H1 (cell line): ENCODE data around the gene TBC1D22A. TPM values are rescaled to one million over a fixed set of nuclear protein-coding genes. Genes with fewer than 3 reads are reported as not detected.
A peak's percentile ranks its signal among the peaks of the same experiment; 100 is the strongest.

Source experiments
- CTCF ChIA-PET: fragments of 300-600 bp; sonication (Branson Sonifier 250); formaldehyde crosslinking; loops from one replicate; lab custom pipeline; 2021; ENCODE audit not compliant: partially characterized antibody; lab: Charles Lee
- POLR2A ChIA-PET: fragments of 300-600 bp; sonication (Branson Sonifier 250); formaldehyde crosslinking; loops from one replicate; lab custom pipeline; 2021; ENCODE audit warnings: inconsistent platforms; ENCODE audit not compliant: partially characterized antibody; lab: Charles Lee
- DNase-seq, 2 experiments: peaks; one replicate each; pipeline versions ENCODE4 v3.0.0 to v3.0.0-alpha.2; 2010 to 2022; ENCODE audit warnings: low spot score in 2 of 2, low read depth in 1 of 2, mixed read lengths in 1 of 2
- FAIRE-seq: peaks from 2 replicates; lab custom pipeline; 2011; peaks lifted over from hg19 to GRCh38; lab: Jason Lieb, UNC
- H2AFZ ChIP-seq: 2 replicates; pipeline ENCODE4 v1.8.1; 2012; ENCODE audit warnings: low read length, inconsistent platforms
- H2AK5ac ChIP-seq: 2 replicates; pipeline ENCODE4 v1.6.1; 2013; ENCODE audit warnings: low read depth, low read length
- H2BK120ac ChIP-seq: replicated peaks from 2 replicates; pipeline ENCODE3; 2013; ENCODE audit warnings: low read depth, low read length, inconsistent platforms
- H2BK12ac ChIP-seq: 2 replicates; pipeline ENCODE4 v1.6.1; 2013; ENCODE audit warnings: low read depth, low read length
- H2BK15ac ChIP-seq: 2 replicates; pipeline ENCODE4 v1.6.1; 2013; ENCODE audit warnings: low read length
- H2BK20ac ChIP-seq: 2 replicates; pipeline ENCODE4 v1.6.1; 2013; ENCODE audit warnings: low read length
- H2BK5ac ChIP-seq: 2 replicates; pipeline ENCODE4 v1.6.1; 2013; ENCODE audit warnings: low read depth, low read length
- H3K14ac ChIP-seq: 2 replicates; pipeline ENCODE4 v1.6.1; 2013; ENCODE audit warnings: inconsistent platforms; ENCODE audit not compliant: insufficient read length
- H3K18ac ChIP-seq: 2 replicates; pipeline ENCODE4 v1.6.1; 2013; ENCODE audit warnings: low read length; ENCODE audit errors: extremely low read depth
- H3K23ac ChIP-seq: 2 replicates; pipeline ENCODE4 v1.6.1; 2013; ENCODE audit warnings: inconsistent platforms; ENCODE audit not compliant: insufficient read length
- H3K23me2 ChIP-seq: 2 replicates; pipeline ENCODE4 v1.6.1; 2013; ENCODE audit warnings: low read depth, low read length
- H3K27ac ChIP-seq: 2 replicates; pipeline ENCODE4 v1.6.1; 2011; ENCODE audit warnings: low read depth, low read length, inconsistent platforms
- H3K27me3 ChIP-seq, 4 experiments: replicated peaks in 1 of 4; 1 replicate in 1 of 4; 2 replicates in 3 of 4; pipeline versions ENCODE4 v1.6.1 to v1.8.1; 2011 to 2013; ENCODE audit warnings: low read length in 3 of 4, mild to moderate bottlenecking in 3 of 4, inconsistent platforms in 2 of 4, mixed read lengths in 2 of 4, moderate library complexity in 1 of 4; ENCODE audit not compliant: control insufficient read depth in 3 of 4, insufficient read depth in 3 of 4; ENCODE audit errors: extremely low read depth in 1 of 4
- H3K36me3 ChIP-seq, 4 experiments: 2 replicates each; pipeline versions ENCODE4 v1.6.1 to v1.8.1; 2011 to 2013; ENCODE audit warnings: mild to moderate bottlenecking in 4 of 4, low read length in 3 of 4, moderate library complexity in 2 of 4, control low read depth in 1 of 4, inconsistent platforms in 1 of 4; ENCODE audit not compliant: insufficient read depth in 4 of 4, control insufficient read depth in 2 of 4
- H3K4ac ChIP-seq: replicated peaks from 2 replicates; pipeline ENCODE3; 2013; ENCODE audit warnings: low read length, low read depth, mixed read lengths, inconsistent platforms; ENCODE audit not compliant: insufficient read length
- H3K4me1 ChIP-seq, 4 experiments: replicated peaks in 1 of 4; 1 replicate in 1 of 4; 2 replicates in 3 of 4; pipeline versions ENCODE4 v1.6.1 to v1.8.1; 2011 to 2013; ENCODE audit warnings: low read length in 3 of 4, inconsistent platforms in 2 of 4, mixed read lengths in 1 of 4; ENCODE audit not compliant: insufficient read depth in 4 of 4, control insufficient read depth in 3 of 4
- H3K4me2 ChIP-seq, 2 experiments: 2 replicates each; pipeline versions ENCODE4 v1.6.1 to v1.8.1; 2011 to 2013; ENCODE audit warnings: low read depth in 2 of 2, low read length in 2 of 2, control low read depth in 1 of 2, inconsistent platforms in 1 of 2, mild to moderate bottlenecking in 1 of 2; ENCODE audit not compliant: insufficient read depth in 1 of 2
- H3K4me3 ChIP-seq, 4 experiments: fragments of 200-600, 300-600 bp in 1 of 4; sonication (generic), shearing (Covaris generic), sonication (Bioruptor Twin) in 1 of 4; 2 replicates each; pipeline versions ENCODE4 v1.5.1 to v1.8.1; 2011 to 2016; ENCODE audit warnings: low read length in 4 of 4, low read depth in 3 of 4, control low read depth in 2 of 4, inconsistent platforms in 2 of 4, mild to moderate bottlenecking in 2 of 4, mixed read lengths in 1 of 4, moderate library complexity in 1 of 4; ENCODE audit not compliant: insufficient read depth in 2 of 4; ENCODE audit errors: extremely low read depth in 1 of 4
- H3K56ac ChIP-seq: replicated peaks from 2 replicates; pipeline ENCODE3; 2013; ENCODE audit warnings: low read depth, mild to moderate bottlenecking, mixed read lengths, low read length, inconsistent platforms; ENCODE audit not compliant: insufficient read length
- H3K79me1 ChIP-seq: 2 replicates; pipeline ENCODE4 v1.6.1; 2013; ENCODE audit warnings: low read depth, low read length, control low read depth
- H3K79me2 ChIP-seq, 2 experiments: 2 replicates each; pipeline versions ENCODE4 v1.6.1 to v1.8.1; 2012 to 2013; ENCODE audit warnings: low read length in 2 of 2, mild to moderate bottlenecking in 2 of 2, inconsistent platforms in 1 of 2; ENCODE audit not compliant: insufficient read depth in 2 of 2, control insufficient read depth in 1 of 2
- H3K9ac ChIP-seq, 4 experiments: replicated peaks in 1 of 4; 1 replicate in 1 of 4; 2 replicates in 3 of 4; pipeline versions ENCODE4 v1.6.1 to v1.8.1; 2011 to 2013; ENCODE audit warnings: low read depth in 3 of 4, low read length in 3 of 4, control low read depth in 2 of 4, mild to moderate bottlenecking in 2 of 4, moderate library complexity in 2 of 4, inconsistent platforms in 1 of 4; ENCODE audit errors: extremely low read depth in 1 of 4
- H3K9me3 ChIP-seq, 2 experiments: 2 replicates each; pipeline versions ENCODE4 v1.6.1 to v1.8.1; 2012 to 2013; ENCODE audit warnings: mild to moderate bottlenecking in 2 of 2, moderate library complexity in 2 of 2, control low read depth in 1 of 2, inconsistent platforms in 1 of 2, low read depth in 1 of 2, low read length in 1 of 2, mixed read lengths in 1 of 2; ENCODE audit not compliant: insufficient read depth in 2 of 2
- H4K20me1 ChIP-seq, 2 experiments: replicated peaks in 1 of 2; 2 replicates each; pipeline versions ENCODE3 to v1.8.1; 2011 to 2013; ENCODE audit warnings: inconsistent platforms in 2 of 2, low read length in 2 of 2, mild to moderate bottlenecking in 1 of 2; ENCODE audit not compliant: insufficient read depth in 2 of 2, control insufficient read depth in 1 of 2
- H4K5ac ChIP-seq: 2 replicates; pipeline ENCODE4 v1.6.1; 2013; ENCODE audit warnings: low read length, low read depth, mixed read lengths, inconsistent platforms; ENCODE audit not compliant: insufficient read length
- H4K8ac ChIP-seq: 2 replicates; pipeline ENCODE4 v1.8.0; 2013; ENCODE audit warnings: mild to moderate bottlenecking, moderate library complexity, low read length, inconsistent platforms; ENCODE audit not compliant: insufficient read depth; ENCODE audit errors: extremely low read depth
- H4K91ac ChIP-seq: replicated peaks from 2 replicates; pipeline ENCODE3; 2013; ENCODE audit warnings: low read length, mixed read lengths, inconsistent platforms; ENCODE audit not compliant: insufficient read length
- SIX5 ChIP-seq: IDR thresholded peaks from 2 replicates; pipeline ENCODE4 v1.6.1; 2011; ENCODE audit warnings: mild to moderate bottlenecking, low read depth, low read length
- SUZ12 ChIP-seq: fragments of 200-600 bp; sonication (generic); IDR thresholded peaks from 2 replicates; pipeline ENCODE4 v1.6.1; 2012; ENCODE audit warnings: mild to moderate bottlenecking, inconsistent platforms, low read length, moderate library complexity, mixed read lengths
- TBP ChIP-seq: IDR thresholded peaks from 2 replicates; pipeline ENCODE4 v1.6.1; 2011; ENCODE audit warnings: low read depth, low read length, improper control_type of control experiment
- WGBS, 2 experiments: shearing (Covaris generic) in 1 of 2; methylation state at CpG; one replicate each; pipeline versions ENCODE4 v1.1.6 to v1.1.7; 2013 to 2015; ENCODE audit warnings: low lambda C conversion rate in 2 of 2, mixed read lengths in 2 of 2, inconsistent platforms in 1 of 2, low coverage in 1 of 2, missing lambda C conversion rate in 1 of 2; ENCODE audit not compliant: insufficient replicate concordance in 2 of 2, insufficient coverage in 1 of 2, insufficient read length in 1 of 2; ENCODE audit errors: extremely low coverage in 1 of 2, missing lambda C conversion rate in 1 of 2; 5-methylcytosine and 5-hydroxymethylcytosine counted together
- polyA plus RNA-seq, 7 experiments: library from polyadenylated mRNA; depleted of rRNA in 3 of 7; stranded (reverse) in 5 of 7; unstranded in 2 of 7; fragments of >200 nt in 5 of 7; fragments of 200-250 nt in 2 of 7; gene quantifications; 1 replicate in 5 of 7; 2 replicates in 1 of 7; 4 replicates in 1 of 7; pipeline versions ENCODE4 v1.2.1 to v1.2.3, GENCODE V29; 2011 to 2013; ENCODE audit warnings: missing spikeins in 2 of 7, mixed read lengths in 2 of 7
- total RNA-seq: library from RNA; stranded (reverse); fragmentation: NEBNext Ultra II Directional; extraction: Animal tissue kit (Norgen Biotek cat#: 25700); gene quantifications from 2 replicates; pipeline ENCODE4 v1.2.1, GENCODE V29; 2021

Gene TBC1D22A
- total and polyA plus RNA-seq, 2 of the 8 experiments (the other 6 are each of a cell fraction or from before 2014, with no cell fraction given): 11.9 to 18.4 TPM

GRCh38 chr22:47017245-47017644 lies 254.8 kb downstream of the TBC1D22A start:
- ChIA-PET POLR2A (interaction anchor here (0.6 kb wide), 1 partner anchor 1580 kb away, joined by 3 read pairs; no protein-coding TSS in a partner anchor), CTCF (interaction anchor here (0.6 to 1.0 kb wide), 3 partner anchors 25 to 215 kb away, joined by 3 to 4 read pairs (median 4); no protein-coding TSS in a partner anchor)
- Histone ChIP-seq H3K79me1 (no peaks in the 10 kb centered on the region; the same call in 1 of the 2 replicates), H3K18ac (no peak overlapping the region), H2AFZ (no peak overlapping the region), H2BK120ac (no peak overlapping the region), H3K14ac (no peak overlapping the region), H3K56ac (no peak overlapping the region), H3K23ac (no peak overlapping the region), H3K27ac (no peak overlapping the region), H4K5ac (no peak overlapping the region), H3K9ac (no peak overlapping the region), H2BK15ac (no peak overlapping the region), H3K27me3 (no peaks in the 10 kb centered on the region), H3K79me2 (no peaks in the 10 kb centered on the region), H3K4me2 (no peak overlapping the region), H3K4ac (no peak overlapping the region), H2BK5ac (no peak overlapping the region), H4K8ac (peak overlapping the region; percentile 32; the same call in 1 of the 2 replicates), H3K36me3 (no peaks in the 10 kb centered on the region), H4K91ac (no peak overlapping the region), H2BK20ac (no peak overlapping the region), H3K4me3 (no peak overlapping the region), H2BK12ac (no peak overlapping the region), H3K4me1 (no peaks in the 10 kb centered on the region; a peak in 2 of 7 replicates), H3K9me3 (peaks cover 10 to 22% of the 10 kb centered on the region in 2 experiments; a peak in 3 of 4 replicates), H3K23me2 (no peaks in the 10 kb centered on the region; the same call in 1 of the 2 replicates), H2AK5ac (no peak overlapping the region), H4K20me1 (no peaks in the 10 kb centered on the region)
- FAIRE-seq: no peak
- DNase-seq: no peak
- WGBS, 2 experiments: 87% methylated on average over 13 of the region's 13 CpGs; no CpG with 5 or more reads in 1 of the 2 experiments
- TF ChIP-seq SUZ12 (no peak), SIX5 (no peak), TBP (no peak)
